ENCODE results near the gene STK10. TPM values are rescaled to one million over a fixed set of nuclear protein-coding genes. Genes with fewer than 3 reads are reported as not detected.

Gene STK10
- total RNA-seq, 2 donors from 2014 or later = 403 to 408 TPM

DNA sequence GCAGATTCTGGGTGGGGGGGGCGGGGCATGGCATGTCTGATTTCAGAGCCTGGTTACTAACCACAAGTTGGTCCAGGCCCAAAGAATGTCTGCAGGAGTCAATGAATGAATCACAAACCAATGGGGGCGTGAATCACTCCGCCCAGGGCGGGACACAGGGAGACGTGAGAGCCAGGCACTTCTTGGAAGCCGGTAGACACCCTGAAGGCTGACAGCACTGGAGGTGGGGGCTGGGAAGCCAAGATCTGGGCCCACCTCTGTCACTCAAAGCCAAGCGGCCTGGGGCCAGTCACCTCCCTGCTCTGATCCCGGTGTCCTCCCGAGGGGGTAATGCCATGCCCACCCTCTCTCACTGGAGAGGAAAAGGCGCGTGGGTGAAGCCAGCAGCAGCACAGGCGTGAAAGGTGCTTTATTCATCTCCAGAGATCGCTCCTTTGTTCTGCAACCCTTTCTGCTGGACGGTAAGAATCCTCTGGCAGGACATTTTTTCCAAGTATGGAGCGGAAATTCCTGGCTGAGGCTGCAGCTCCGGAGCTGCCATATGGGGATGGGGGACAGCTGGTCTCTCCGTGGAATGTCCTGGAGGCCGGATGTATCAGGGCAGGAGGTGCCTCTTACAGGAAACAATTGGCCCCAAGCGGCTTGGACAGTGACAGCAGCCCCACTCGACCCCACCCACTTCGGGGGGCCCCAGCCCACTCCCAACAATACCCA, 85.0 kb downstream of the STK10 start:
- no peak for ATAC-seq
- H3K4me3 Mint-ChIP-seq = no peak overlapping the region
- H3K36me3 Mint-ChIP-seq (ENCODE audit: low read depth) = peaks cover 15% of the 10 kb centered on the region
- no peaks in the 10 kb centered on the region for H3K27me3 Mint-ChIP-seq
- no peaks in the 10 kb centered on the region for H3K9me3 ChIP-seq (ENCODE audit: control insufficient read depth, low read length, poor library complexity, severe bottlenecking)
- peaks cover 22% of the 10 kb centered on the region for H3K4me1 Mint-ChIP-seq
- DNase-seq = no peak
- no peak overlapping the region for H3K27ac Mint-ChIP-seq

DNA sequence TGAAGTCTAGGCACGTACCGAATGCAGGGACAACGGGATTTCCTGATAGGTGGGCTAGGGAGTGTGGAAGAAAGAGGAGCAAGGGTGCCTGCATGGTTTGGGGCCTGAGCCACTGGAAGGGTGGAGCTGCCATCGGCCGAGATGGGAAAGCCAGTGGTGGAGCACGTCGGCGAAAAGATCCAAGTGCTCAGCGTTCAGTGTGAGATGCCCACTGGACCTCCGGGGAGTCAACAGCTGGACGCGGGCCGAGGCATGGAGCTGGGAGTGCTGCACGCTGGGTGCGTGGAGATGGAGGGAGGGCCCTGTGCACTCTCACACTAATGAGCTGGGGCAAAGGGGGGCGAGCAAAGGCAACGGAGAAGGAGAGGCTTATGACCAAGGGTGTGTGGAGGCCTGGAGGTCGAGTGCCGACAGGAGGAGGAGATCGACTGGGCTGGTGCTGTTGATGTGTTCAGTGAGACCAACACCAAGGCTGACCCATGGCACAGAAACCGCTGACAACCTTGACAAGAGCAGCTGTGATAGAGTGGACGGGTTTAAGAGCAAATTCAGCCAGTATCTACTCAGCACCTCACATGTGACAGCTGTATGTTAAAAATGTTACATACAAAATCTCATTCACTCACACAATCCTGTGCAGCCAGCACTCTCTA, 85.7 kb downstream of the STK10 start:
- peaks cover 15% of the 10 kb centered on the region for H3K36me3 Mint-ChIP-seq (ENCODE audit: low read depth)
- H3K4me3 Mint-ChIP-seq = no peak overlapping the region
- DNase-seq = no peak
- no peaks in the 10 kb centered on the region for H3K9me3 ChIP-seq (ENCODE audit: control insufficient read depth, low read length, poor library complexity, severe bottlenecking)
- peaks cover 25% of the 10 kb centered on the region for H3K4me1 Mint-ChIP-seq
- peak overlapping the region; percentile 78 for H3K27ac Mint-ChIP-seq
- ATAC-seq = no peak
- no peaks in the 10 kb centered on the region for H3K27me3 Mint-ChIP-seq

DNA sequence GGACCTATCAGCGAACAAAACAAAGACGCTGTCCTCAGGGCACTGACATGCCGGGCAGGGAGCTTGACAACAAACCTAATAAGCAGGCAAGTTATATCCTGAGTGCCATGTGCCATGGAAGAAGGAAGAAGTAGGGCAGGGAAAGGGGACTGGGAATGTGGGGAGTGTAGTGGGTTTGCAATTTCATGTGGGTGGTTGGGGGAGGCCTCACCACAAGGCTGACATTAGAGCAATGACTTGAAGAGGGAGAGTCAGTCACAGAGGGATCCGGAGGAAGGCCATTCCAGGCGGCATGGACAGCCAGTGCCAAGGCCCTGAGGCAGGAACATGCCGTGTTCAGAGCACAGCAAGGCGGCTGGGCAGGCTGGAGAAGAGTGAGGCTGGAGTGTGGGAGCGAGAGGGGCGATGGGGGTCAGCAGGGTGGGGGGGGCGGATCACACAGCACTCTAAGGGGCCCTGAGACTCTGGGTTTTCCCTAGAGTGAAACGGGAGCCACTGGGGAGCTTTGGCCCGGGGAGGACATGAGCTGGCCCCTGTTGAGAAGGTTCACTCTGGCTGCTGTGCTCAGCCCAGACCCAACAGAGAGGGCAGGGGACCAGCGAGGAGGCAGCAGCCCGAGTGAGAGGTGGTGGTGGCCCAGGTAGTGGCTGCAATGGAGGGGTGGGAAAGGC, 86.3 kb downstream of the STK10 start:
- Mint-ChIP-seq H3K36me3 (ENCODE audit: low read depth) (peaks cover 15% of the 10 kb centered on the region), H3K27ac (peak overlapping the region; percentile 78), H3K27me3 (no peaks in the 10 kb centered on the region), H3K4me1 (peaks cover 20% of the 10 kb centered on the region), H3K4me3 (no peak overlapping the region)
- ATAC-seq (no peak), DNase-seq (no peak)
- H3K9me3 ChIP-seq (ENCODE audit: control insufficient read depth, low read length, poor library complexity, severe bottlenecking) = no peaks in the 10 kb centered on the region

DNA sequence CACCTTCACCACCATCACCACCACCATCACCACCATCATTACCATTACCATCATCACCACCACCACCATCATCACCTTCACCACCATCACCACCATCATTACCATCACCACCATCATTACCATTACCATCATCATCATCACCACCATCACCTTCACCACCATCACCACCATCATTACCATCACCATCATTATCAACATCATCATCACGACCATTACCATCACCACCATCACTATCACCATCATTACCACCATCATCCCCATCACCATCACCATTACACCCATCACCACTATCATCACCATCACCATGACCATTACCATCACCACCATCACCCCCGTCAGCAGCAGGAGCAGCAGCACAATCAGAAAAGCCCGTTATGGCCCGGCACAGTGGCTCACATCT, 89.1 kb downstream of the STK10 start:
- H3K4me1 Mint-ChIP-seq = peaks cover 20% of the 10 kb centered on the region
- H3K9me3 ChIP-seq (ENCODE audit: control insufficient read depth, low read length, poor library complexity, severe bottlenecking) = no peaks in the 10 kb centered on the region
- no peaks in the 10 kb centered on the region for H3K27me3 Mint-ChIP-seq
- peaks cover 15% of the 10 kb centered on the region for H3K36me3 Mint-ChIP-seq (ENCODE audit: low read depth)
- ATAC-seq (no peak), DNase-seq (no peak)
- H3K27ac Mint-ChIP-seq = no peak overlapping the region
- peak overlapping the region; percentile 19 for H3K4me3 Mint-ChIP-seq

DNA sequence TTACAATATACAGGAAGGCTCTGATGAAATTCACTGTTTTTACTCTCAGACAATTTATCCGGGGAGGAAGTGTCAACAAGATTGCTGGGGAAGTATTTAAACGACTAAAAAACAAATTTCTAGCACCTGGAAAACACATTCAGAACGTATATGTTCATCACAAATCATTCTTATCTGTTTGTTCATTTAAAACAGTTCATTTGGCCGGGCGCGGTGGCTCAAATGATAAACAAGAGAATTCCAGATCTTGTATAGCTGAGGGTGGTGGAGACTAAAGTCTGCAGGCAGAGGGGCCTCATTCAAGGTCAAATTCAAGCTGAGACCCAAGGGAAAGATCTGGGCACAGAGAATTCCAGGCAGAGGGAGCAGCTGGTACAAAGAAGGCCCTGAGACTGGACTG, 90.0 kb downstream of the STK10 start:
- H3K4me1 Mint-ChIP-seq = peaks cover 18% of the 10 kb centered on the region
- H3K36me3 Mint-ChIP-seq (ENCODE audit: low read depth) = peaks cover 15% of the 10 kb centered on the region
- no peak overlapping the region for H3K4me3 Mint-ChIP-seq
- ATAC-seq (no peak), DNase-seq (no peak)
- H3K9me3 ChIP-seq (ENCODE audit: control insufficient read depth, low read length, poor library complexity, severe bottlenecking) = no peaks in the 10 kb centered on the region
- H3K27ac Mint-ChIP-seq = no peak overlapping the region
- H3K27me3 Mint-ChIP-seq = no peaks in the 10 kb centered on the region

DNA sequence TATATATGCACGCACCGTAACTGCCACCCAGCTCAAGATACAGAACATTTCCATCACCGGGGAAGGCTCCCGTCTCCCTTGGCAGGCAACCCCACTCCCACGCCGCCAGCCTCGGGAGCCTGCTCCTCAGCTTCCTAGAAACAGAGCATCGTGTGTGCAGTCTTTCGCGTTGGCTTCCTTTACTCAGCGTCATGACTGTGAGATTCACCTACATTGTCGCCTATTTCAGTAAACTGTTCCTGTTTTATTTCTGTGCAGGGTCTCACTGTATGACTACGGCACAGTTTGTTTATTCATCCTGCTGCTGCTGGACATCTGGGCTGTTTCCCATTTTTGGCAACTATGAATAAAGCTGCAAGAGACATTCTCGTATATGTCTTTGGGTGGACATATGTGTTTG, 90.7 kb downstream of the STK10 start:
- H3K36me3 Mint-ChIP-seq (ENCODE audit: low read depth) = peaks cover 13% of the 10 kb centered on the region
- H3K4me1 Mint-ChIP-seq = peaks cover 18% of the 10 kb centered on the region
- no peak for DNase-seq
- no peak overlapping the region for H3K4me3 Mint-ChIP-seq
- no peaks in the 10 kb centered on the region for H3K9me3 ChIP-seq (ENCODE audit: control insufficient read depth, low read length, poor library complexity, severe bottlenecking)
- H3K27me3 Mint-ChIP-seq = no peaks in the 10 kb centered on the region
- no peak overlapping the region for H3K27ac Mint-ChIP-seq
- ATAC-seq = no peak

DNA sequence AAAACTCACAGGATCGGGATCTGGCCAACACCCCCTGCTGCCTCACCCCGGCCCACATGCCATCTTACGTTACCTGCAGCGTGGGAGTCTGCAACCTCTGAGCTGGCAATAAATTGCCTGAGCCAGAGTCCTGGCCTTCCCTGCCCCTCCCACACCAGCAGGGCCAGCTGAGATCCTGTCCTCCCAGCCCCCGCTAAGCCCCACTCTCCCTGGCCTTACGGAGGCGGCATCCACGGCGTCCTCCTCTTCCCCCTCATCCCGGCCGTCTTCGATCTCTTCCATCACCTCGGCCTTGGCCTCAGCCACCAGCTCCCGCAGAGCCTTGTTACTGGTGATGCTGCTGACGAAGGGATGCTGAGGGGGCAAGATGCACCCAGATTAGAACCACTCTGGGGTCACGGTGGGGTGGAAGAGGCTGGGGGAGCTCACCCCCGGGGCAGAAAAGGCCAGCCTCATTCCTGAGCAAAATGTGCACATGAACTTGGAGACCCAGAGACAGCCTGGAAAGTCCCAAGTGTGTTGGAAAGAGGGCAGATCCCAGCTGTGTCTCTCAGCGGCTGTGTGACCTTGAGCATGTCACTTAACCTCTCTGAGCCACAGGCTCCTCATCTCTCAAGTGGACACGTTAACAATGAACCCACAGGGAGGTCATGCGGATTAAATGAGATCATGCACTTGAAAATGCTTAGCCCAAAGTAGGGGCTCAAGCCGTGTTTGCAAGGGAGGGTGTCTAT, 91.7 kb downstream of the STK10 start:
- Mint-ChIP-seq H3K36me3 (ENCODE audit: low read depth) (peaks cover 5% of the 10 kb centered on the region), H3K27me3 (no peaks in the 10 kb centered on the region), H3K27ac (peak overlapping the region; percentile 66), H3K4me1 (peaks cover 13% of the 10 kb centered on the region), H3K4me3 (no peak overlapping the region)
- no peaks in the 10 kb centered on the region for H3K9me3 ChIP-seq (ENCODE audit: control insufficient read depth, low read length, poor library complexity, severe bottlenecking)
- ATAC-seq = no peak
- DNase-seq = no peak

DNA sequence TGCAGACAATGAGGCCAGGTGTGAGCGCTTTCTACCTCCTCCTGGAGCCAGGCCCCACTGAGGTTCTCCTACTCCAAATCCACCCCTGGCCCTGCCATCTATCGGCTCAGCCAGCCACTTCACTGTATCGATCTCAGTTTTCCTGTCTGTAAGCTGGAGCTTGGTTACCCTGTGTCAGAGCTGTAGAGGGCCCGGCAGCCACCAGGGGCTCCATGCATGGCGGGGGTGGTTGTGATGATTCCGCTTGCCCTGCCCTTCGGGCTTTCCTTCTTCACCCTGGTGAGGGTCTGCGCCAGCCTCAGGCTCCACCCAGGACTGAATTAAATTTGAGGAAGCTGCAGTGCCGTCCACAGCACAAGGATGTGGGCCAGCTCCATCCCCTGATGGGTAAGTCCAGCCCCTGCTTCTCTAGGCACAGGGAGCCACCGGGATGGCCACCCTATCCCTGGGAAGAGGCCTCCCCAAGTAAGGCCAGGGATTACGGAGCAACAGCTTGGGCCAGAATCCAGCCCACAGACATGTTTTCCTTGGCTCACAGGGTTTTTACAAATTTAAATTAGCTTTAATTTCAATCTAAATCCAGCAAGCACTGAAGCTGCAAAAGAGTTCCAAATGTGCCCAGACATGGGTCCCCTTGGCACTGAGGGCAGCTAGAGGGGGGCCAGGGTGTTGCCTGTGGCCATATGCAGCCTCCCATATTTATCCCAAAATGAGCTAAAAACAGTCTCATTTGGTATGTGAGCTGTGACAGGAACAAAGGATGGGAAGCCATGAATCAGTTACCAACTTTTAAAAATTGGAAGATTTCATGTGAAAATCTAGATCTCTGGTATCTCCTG, 92.4 kb downstream of the STK10 start:
- Mint-ChIP-seq H3K36me3 (ENCODE audit: low read depth) (peaks cover 5% of the 10 kb centered on the region), H3K4me3 (no peak overlapping the region), H3K27me3 (no peaks in the 10 kb centered on the region), H3K27ac (peak overlapping the region; percentile 66), H3K4me1 (peaks cover 13% of the 10 kb centered on the region)
- no peak for DNase-seq
- H3K9me3 ChIP-seq (ENCODE audit: control insufficient read depth, low read length, poor library complexity, severe bottlenecking) = no peaks in the 10 kb centered on the region
- no peak for ATAC-seq

DNA sequence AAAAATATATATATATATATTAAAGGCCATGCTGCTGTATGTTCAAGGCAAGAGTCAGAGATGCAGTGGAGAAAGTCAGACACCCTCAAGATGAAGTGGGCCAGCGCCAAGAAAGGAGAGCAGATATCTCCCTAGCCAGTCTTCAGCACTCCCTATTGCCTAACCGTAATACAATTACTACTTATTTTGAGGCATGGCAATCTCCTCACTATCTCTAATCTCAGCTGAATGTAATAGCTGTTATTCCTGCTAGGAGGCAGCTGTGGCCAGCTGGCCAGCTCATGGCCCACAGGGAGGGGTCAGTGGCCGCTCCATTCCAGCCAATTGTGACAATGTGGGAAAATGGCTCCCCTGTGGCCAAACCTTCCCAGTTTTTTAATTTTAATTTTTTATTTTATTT, 94.1 kb downstream of the STK10 start:
- no peaks in the 10 kb centered on the region for H3K9me3 ChIP-seq (ENCODE audit: control insufficient read depth, low read length, poor library complexity, severe bottlenecking)
- H3K36me3 Mint-ChIP-seq (ENCODE audit: low read depth) = peaks cover 10% of the 10 kb centered on the region
- no peak overlapping the region for H3K27ac Mint-ChIP-seq
- H3K4me3 Mint-ChIP-seq = no peak overlapping the region
- no peaks in the 10 kb centered on the region for H3K27me3 Mint-ChIP-seq
- peaks cover 18% of the 10 kb centered on the region for H3K4me1 Mint-ChIP-seq
- ATAC-seq = no peak
- DNase-seq = no peak

DNA sequence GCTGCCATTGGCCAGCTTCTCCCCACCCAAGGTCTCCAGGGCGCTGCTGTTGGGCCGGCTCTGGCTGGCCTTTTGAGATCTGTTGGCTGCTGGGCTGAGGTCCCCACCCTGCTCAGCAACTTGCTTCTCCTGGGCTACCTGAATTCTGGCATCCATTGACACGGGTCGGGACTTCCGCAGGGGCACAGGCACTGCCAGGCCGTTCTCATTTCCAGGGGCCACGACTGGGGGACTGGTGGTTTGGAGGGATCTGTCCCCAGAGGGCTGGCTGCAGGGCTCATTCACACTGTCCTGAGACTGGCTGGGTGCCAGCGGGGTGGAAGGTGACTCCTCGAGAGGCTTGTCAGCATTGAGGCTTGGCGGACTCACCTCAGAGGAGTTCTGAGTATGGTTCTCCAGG, 94.5 kb downstream of the STK10 start:
- H3K9me3 ChIP-seq (ENCODE audit: control insufficient read depth, low read length, poor library complexity, severe bottlenecking) = no peaks in the 10 kb centered on the region
- H3K27me3 Mint-ChIP-seq = no peaks in the 10 kb centered on the region
- ATAC-seq (no peak), DNase-seq (no peak)
- H3K36me3 Mint-ChIP-seq (ENCODE audit: low read depth) = peaks cover 7% of the 10 kb centered on the region
- peaks cover 16% of the 10 kb centered on the region for H3K4me1 Mint-ChIP-seq
- H3K4me3 Mint-ChIP-seq = no peak overlapping the region
- H3K27ac Mint-ChIP-seq = peak overlapping the region; percentile 21

DNA sequence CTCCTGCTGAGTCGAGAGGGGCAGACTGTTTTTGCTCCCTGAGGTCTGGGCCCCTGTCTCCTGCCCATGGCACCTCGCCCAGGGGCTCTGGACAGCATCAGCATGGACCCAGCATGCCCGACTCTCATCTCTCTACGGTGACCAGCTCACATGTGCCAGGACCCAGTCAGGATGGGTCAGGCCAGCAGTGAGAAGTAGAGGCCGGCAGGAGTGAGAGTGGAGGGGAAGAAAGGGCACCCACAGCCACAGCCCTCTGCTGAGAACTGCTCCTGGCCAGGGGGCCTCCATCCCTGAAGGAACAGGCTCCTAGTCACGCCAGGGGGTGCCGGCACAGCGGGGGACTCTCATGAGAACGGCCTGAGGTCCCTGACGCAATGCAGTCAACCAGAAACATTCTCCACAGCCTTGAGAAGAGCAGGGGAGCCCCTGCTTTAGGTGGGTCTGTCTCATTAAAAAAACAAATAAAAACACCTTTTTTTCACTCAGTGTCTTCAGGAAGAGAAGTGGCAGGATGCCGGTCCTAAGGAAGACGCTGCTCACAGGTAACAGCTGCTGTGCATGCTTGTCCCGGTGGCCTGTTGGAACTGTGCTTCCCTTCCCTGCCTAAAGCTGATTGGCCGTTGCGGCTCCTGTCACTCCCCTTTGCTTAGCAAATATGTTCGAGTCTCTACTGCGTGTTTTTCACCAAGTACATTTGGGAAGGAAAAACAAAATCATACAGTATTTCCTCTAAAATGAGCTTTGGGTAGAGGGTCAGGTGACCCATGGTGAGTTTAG, 95.9 kb downstream of the STK10 start:
- peaks cover 8% of the 10 kb centered on the region for H3K4me1 Mint-ChIP-seq
- no peak overlapping the region for H3K4me3 Mint-ChIP-seq
- H3K36me3 Mint-ChIP-seq (ENCODE audit: low read depth) = peaks cover 7% of the 10 kb centered on the region
- no peaks in the 10 kb centered on the region for H3K27me3 Mint-ChIP-seq
- peak overlapping the region; percentile 65 for H3K27ac Mint-ChIP-seq
- ATAC-seq = no peak
- DNase-seq = no peak
- no peaks in the 10 kb centered on the region for H3K9me3 ChIP-seq (ENCODE audit: control insufficient read depth, low read length, poor library complexity, severe bottlenecking)

DNA sequence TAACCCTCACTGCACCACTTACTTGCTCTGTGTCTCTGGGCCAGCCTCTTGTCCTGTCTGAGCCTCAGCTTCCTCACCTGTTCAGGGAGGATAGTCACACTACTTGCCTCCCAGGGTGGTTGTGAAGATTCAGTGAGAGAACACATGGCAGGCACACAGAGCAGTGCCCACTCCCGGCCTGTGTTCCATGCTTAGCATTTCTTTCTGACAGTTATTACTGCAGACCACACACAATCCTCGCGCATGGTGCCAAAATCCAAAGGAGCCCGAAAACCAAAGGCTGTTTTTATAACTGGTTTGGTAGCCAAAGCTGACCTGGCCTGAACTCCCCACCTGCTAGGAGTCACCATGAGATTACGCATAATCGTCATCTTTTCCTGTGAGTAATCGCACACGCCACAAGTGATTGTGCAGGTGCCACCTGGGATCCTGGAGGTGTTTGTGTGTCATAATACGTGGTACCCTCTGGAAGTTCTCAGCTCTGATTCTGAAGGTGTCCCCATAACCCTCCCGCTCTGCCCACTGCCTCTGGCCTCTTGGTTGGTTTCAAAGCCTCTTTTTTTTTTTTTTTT, 97.0 kb downstream of the STK10 start:
- H3K4me3 Mint-ChIP-seq = no peak overlapping the region
- ATAC-seq = no peak

More for the DNA sequence above, 97.0 kb downstream of the STK10 start:
- Mint-ChIP-seq H3K4me1 (peaks cover 11% of the 10 kb centered on the region), H3K36me3 (ENCODE audit: low read depth) (peaks cover 7% of the 10 kb centered on the region), H3K27ac (peak overlapping the region; percentile 65), H3K27me3 (no peaks in the 10 kb centered on the region)
- H3K9me3 ChIP-seq (ENCODE audit: control insufficient read depth, low read length, poor library complexity, severe bottlenecking) = no peaks in the 10 kb centered on the region
- no peak for DNase-seq

Data from T-helper 17 cell (primary cell).